Endothelial cell of umbilical vein (primary cell): ENCODE measurements around the gene AHRR.

Experiments
- MYC ChIP-seq: IDR thresholded peaks from one replicate; pipeline ENCODE4 v1.6.1; 2011; ENCODE audit warnings: mild to moderate bottlenecking, low read depth, low read length
- TF ChIP-seq, protein P1 (sequence below), 2 donors: IDR thresholded peaks; 1 replicate in 1 of 2; 2 replicates in 1 of 2; pipeline ENCODE4 v1.5.1; 2011; ENCODE audit warnings: low read length in 2 of 2, mild to moderate bottlenecking in 2 of 2, moderate library complexity in 2 of 2, control low read depth in 1 of 2, inconsistent platforms in 1 of 2, low read depth in 1 of 2; ENCODE audit not compliant: insufficient read depth in 1 of 2; ENCODE audit errors: extremely low read depth in 1 of 2

DNA sequence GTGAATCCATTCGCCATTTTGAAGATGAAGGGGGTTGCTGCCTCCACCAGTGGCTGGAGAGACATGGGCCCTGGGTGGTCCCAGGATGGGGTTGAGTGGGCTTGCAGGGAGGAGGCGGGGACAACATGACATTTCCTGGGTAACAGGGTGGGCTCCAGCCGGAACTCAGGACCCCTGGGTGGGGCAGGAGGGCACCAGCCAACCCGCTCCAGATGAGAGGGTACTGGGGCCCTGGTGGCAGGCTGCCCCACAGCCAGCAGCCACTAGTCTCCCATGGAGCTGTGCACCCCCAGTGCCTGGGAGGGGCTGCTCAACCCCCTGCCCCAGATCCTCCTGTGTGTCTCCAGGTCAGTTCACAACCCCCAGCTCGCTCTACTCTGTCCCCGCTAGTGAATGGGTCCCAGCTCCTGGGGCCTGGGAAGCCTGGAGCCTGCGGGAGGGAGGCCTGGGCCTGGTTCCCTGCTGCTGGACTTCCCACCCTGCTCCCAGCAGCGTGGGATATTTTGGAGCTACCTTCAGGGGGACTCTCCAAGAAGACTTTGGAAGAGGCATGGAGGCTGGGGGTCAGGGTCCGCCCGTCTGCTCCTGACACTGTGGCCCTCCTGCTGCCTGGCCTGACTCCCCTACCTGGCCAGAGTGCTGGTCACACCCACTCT, 55.9 kb downstream of the AHRR start:
- TF ChIP-seq, protein P1, sequence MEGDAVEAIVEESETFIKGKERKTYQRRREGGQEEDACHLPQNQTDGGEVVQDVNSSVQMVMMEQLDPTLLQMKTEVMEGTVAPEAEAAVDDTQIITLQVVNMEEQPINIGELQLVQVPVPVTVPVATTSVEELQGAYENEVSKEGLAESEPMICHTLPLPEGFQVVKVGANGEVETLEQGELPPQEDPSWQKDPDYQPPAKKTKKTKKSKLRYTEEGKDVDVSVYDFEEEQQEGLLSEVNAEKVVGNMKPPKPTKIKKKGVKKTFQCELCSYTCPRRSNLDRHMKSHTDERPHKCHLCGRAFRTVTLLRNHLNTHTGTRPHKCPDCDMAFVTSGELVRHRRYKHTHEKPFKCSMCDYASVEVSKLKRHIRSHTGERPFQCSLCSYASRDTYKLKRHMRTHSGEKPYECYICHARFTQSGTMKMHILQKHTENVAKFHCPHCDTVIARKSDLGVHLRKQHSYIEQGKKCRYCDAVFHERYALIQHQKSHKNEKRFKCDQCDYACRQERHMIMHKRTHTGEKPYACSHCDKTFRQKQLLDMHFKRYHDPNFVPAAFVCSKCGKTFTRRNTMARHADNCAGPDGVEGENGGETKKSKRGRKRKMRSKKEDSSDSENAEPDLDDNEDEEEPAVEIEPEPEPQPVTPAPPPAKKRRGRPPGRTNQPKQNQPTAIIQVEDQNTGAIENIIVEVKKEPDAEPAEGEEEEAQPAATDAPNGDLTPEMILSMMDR (IDR thresholded peaks at IDR 0.05; ENCODE audit: extremely low read depth in 1 of 2, insufficient read depth in 1 of 2, low read depth in 1 of 2, low read length in 2 of 2), result no peak
- TF ChIP-seq MYC, result no peak
